HG03575 (cell line): ENCODE data around the gene BRD9.
"Not testable (repeated sequence)": the region's sequence is repeated elsewhere in the genome, so short reads cannot be mapped to it uniquely, and the experiment has no call there.

Experiments
- ATAC-seq: cut with Tn5 transposase; IDR thresholded peaks from one replicate; pipeline ENCODE4 v1.9.1; 2021; ENCODE audit not compliant: unreplicated experiment, insufficient number of reproducible peaks, low FRiP score; ENCODE audit errors: extremely low read depth

Gene BRD9

GRCh38 chr5:926417-927171, 34.0 kb upstream of the BRD9 start:
- no peak for ATAC-seq

DNA sequence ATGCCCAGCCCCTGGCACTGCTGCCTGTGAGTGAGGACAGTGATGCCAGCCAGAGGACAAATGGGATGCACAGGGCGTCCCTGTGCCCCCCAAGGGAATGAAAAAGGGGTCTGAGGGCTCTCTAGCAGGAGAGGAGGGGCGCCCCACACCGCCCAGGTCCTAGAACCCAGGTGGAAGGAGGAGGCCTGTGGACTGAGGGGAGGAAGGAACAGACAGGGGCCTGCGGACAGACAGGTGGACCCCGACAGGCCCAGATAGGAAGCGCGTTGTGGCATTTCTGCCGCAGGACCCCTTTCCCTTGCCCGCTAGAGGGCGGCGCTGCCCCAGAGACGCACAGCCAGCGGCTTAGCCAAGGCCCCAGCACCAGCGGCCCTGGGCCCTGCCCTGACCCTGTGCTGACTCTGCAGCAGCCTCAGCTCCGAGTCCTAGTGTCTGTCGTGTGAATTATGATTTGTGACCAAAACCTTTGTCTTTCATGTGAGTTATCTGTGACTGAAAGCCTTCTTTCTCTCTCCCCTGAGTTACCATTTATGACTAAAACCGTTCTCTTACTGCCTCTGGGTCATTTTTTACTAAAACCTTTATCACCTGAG, 30.8 kb upstream of the BRD9 start:
- no peak for ATAC-seq

GRCh38 chr5:922436-923280, 30.1 kb upstream of the BRD9 start:
- ATAC-seq, result no peak

DNA sequence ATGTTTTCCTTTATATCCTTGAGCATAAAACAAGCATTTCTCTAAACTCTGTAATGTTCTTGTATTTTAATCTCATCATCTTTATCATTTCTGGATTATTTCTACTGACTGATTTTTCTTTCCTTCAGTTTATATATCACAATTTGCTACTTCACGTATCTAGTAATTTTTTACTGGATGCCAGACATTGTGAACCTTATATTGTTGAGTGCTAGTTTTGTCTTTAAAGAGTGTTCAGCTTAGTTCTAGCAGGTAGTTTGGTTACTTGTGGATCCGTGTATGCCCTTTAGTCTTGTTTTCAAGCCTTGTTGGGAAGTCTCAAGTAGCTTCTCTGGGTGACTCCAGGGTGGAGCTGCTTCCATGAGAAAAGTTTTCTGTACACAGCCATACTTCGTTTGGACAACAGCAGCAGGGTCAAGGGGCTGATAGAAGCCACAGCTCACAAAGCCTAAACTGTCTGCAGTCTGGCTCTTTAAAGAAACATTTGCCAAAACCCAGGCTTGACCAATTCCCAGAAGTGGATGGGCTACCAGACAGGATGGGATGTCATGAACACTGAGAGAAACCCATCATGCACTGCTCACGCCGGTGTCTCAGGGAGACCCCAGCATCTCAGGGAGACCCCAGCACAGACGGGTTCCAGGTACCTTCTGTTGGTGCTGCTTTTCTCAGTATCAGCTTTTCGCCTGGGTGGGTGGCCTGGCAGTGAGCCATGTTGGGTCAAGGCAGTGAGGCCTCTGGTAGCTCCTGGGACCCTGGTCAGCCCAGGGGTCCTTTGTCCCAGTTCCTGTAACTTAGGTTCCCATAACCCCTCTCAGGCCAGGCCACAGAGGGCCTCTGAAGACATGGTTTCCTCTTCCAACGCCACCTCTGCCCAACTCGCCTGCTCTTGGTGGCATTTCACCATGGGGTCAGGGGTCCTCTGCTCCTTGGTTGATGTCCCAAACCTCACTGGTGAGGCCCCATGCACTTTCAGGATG, 29.1 kb upstream of the BRD9 start:
- ATAC-seq, result no peak

GRCh38 chr5:920321-920720, 27.7 kb upstream of the BRD9 start:
- ATAC-seq, result no peak

DNA sequence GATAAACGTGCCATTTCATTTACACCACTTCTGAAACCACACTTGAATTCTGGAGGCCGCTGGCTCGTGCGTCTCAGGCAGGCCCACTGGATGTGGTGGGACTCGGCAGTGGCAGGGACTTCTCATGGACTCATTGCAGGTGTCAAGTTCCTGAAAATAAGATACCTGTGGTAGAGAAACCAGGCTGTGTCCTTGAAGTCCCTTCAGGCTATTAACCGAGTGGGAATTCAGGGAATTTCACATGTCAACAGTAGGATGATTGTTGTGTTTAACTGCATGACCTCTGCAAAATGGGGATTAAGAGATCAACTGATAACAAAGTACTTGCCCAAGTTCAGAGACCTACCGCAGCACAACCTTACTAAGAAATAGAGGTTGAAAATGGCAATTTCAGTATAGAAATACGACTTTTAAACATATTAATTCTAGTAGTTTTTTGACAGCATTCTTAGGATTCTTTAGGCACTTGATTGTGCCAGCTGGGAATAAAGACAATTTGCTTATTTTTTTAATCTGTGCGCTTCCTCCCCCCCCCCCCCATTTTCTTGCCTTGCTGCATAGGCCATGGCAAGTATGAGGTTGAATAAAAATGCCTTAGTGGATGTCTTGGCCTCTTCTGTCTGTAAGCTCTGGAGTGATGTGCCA, 26.9 kb upstream of the BRD9 start:
- no peak for ATAC-seq

GRCh38 chr5:918717-919116, 26.1 kb upstream of the BRD9 start:
- not testable (repeated sequence) for ATAC-seq

DNA sequence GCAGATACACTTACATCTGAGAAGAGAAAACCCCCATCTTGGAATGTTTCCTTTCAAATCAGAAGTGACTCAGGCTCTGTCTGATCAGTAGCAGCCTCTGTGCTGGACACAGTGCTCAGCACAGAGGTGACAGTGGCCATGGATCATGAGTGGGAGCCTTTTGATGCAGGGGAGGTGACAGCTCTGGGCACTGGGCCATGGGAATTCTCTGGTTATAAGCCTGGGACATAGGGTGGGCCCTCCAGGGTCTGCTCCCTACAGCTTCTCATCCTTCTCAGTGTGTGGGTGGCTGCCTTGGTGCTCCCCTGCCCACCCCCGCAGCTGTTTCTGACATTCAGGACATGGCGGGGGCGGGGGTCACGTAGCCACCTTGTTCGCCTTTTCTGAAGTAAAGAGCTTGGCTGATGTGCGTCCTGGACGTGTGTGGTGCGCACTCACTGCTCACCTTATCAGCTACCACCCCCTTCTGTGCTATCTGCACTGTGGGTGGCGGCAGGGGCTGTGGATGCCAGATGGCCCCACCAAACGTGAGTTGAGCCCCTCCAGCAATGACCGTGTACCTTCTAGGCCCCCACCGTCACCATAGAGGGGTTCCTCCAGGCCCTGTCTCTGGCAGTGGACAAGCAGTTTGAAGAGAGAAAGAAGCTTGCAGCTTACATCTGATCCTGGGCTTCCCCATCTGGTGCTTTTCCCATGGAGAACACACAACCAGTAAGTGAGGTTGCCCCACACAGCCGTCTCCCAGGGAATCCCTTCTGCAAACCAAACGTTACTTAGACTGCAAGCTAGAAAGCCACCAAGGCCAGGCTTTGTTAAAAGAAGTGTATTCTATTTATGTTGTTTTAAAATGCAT, 24.1 kb upstream of the BRD9 start:
- ATAC-seq, result no peak

GRCh38 chr5:915946-916345, 23.3 kb upstream of the BRD9 start:
- ATAC-seq, result no peak

- not testable (repeated sequence) for ATAC-seq
Measured at GRCh38 chr5:915346-915745, 22.7 kb upstream of the BRD9 start.

DNA sequence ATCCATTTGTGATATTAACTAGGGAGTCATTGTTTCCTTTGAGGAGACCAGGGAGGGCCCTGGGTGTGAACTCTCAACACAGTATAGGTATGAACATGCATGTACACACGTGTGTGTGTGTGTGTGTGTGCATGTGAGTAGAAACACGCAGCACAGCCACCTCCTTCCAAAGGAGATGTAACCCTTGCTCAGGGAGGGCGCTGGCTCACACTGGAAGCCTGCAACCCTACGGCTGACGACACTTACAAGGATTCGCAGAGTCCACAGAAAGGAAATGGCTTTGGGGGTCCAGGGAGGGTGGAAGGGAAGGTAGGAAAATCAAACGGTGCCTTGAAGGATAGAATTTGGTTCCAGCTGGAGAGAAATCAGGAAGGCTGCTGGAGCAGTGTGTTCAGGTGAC, 22.0 kb upstream of the BRD9 start:
- no peak for ATAC-seq

DNA sequence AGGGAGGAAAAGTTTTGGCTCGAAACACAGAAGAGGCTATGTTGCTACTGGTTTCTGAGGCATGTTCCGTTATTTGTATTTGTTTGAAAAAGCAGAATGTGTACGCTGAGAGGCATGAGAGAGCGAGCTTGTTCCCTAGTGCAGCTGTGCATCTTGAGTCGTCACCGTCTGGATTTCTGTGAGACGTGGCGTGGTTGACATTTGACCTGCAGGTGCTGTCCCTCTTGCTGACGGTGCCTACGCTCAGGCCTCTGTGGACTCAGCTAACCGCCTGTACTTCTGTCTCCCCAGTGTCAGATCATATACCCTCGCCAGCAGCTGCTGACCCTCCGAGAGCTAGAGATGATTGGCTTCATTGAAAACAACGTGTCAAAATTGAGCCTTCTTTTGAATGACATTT, 21.6 kb upstream of the BRD9 start:
- ATAC-seq, result no peak

- ATAC-seq, result no peak
Measured at GRCh38 chr5:912280-913091, 19.9 kb upstream of the BRD9 start.

DNA sequence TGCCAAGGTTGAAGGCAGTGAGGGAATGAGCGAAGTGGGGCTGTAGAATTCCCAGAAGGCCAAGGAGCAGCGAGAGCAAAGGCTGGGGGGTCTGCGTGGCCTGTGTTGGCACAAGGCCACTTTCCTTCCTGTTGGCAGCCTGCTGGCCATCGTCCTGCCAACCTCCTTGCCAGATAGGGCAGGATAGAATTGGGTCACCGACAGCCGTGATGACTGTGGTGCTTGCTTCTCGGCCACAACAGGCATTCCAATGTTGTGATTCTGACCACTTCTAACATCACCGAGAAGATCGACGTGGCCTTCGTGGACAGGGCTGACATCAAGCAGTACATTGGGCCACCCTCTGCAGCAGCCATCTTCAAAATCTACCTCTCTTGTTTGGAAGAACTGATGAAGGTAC, 19.0 kb upstream of the BRD9 start:
- ATAC-seq, result no peak

DNA sequence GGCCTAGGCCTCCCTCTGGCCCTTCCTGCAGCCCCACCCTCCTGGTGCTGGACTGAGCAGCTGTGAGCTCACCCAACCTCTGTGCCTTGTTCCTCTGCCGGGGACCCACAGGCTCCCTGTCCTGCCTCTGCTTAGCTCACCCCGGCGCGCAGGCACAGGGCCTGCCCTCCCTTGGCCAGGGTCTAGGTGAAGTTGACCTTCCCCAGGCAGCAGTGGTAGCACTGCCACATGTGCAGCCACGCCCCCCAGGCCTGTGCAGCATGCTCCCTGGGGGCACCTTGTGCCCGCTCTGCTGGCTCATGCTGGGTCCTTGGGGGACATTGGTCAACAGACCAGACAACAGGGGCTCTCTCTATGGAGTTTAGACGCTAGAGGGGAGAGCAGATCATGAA, 18.2 kb upstream of the BRD9 start:
- ATAC-seq, result no peak

- no peak for ATAC-seq
Measured at GRCh38 chr5:909994-910768, 17.6 kb upstream of the BRD9 start.
